SK-N-SH (cell line): Measurements from ENCODE around the gene GLRA3. TPM values are rescaled to one million over a fixed set of nuclear protein-coding genes. Genes with fewer than 3 reads are reported as not detected.

Source experiments
- CTCF ChIA-PET: fragments of 300-600, 350-600 bp; formaldehyde crosslinking; extraction: SDS; loops from one replicate; lab custom pipeline; 2021; lab: Yijun Ruan, JAX
- POLR2A ChIA-PET: fragments of 350-600 bp; sonication (Branson Sonifier 250); formaldehyde crosslinking; extraction: SDS; loops from one replicate; lab custom pipeline; 2020; ENCODE audit warnings: antibody characterized with exemption, inconsistent platforms; lab: Yijun Ruan, JAX
- DNase-seq: peaks from one replicate; pipeline ENCODE4 v3.0.0; 2012
- H2AFZ ChIP-seq: fragments of 200-600 bp; sonication (generic); 2 replicates; pipeline ENCODE4 v1.8.1; 2016; ENCODE audit warnings: antibody characterized with exemption, mild to moderate bottlenecking, low read depth
- H3F3A ChIP-seq: fragments of 200-600 bp; sonication (generic); replicated peaks from 2 replicates; pipeline ENCODE3; 2016; ENCODE audit warnings: antibody characterized with exemption, mild to moderate bottlenecking; ENCODE audit not compliant: insufficient read depth
- H3K27ac ChIP-seq, 2 experiments: fragments of 200-500 bp in 1 of 2; fragments of 200-600 bp in 1 of 2; sonication (Bioruptor generic) in 1 of 2; sonication (generic), shearing (Covaris generic) in 1 of 2; 2 replicates each; pipeline versions ENCODE4 v1.5.1 to v1.6.1; 2014 to 2016; ENCODE audit warnings: low read depth in 2 of 2, inconsistent platforms in 1 of 2, low read length in 1 of 2, mild to moderate bottlenecking in 1 of 2, mixed read lengths in 1 of 2
- H3K27me3 ChIP-seq: fragments of 200-600 bp; sonication (generic), shearing (Covaris generic); 2 replicates; pipeline ENCODE4 v1.6.1; 2016; ENCODE audit warnings: mixed run types; ENCODE audit not compliant: insufficient read depth
- H3K36me3 ChIP-seq, 2 experiments: fragments of 200-500 bp in 1 of 2; fragments of 200-600 bp in 1 of 2; sonication (Bioruptor generic) in 1 of 2; sonication (generic) in 1 of 2; replicated peaks in 1 of 2; 2 replicates each; pipeline versions ENCODE3 to v1.5.1; 2014 to 2016; ENCODE audit warnings: low read length in 1 of 2, mild to moderate bottlenecking in 1 of 2; ENCODE audit not compliant: insufficient read depth in 2 of 2, control insufficient read depth in 1 of 2
- H3K4me1 ChIP-seq, 2 experiments: fragments of 200-500 bp in 1 of 2; fragments of 200-600 bp in 1 of 2; sonication (Bioruptor generic) in 1 of 2; sonication (generic), shearing (Covaris generic) in 1 of 2; 2 replicates each; pipeline versions ENCODE4 v1.5.1 to v1.6.1; 2014 to 2016; ENCODE audit warnings: low read depth in 1 of 2, low read length in 1 of 2, mixed run types in 1 of 2; ENCODE audit not compliant: insufficient read depth in 2 of 2, control insufficient read depth in 1 of 2
- H3K4me2 ChIP-seq: fragments of 200-600 bp; sonication (generic), shearing (Covaris generic); 2 replicates; pipeline ENCODE4 v1.6.1; 2017; ENCODE audit warnings: mixed run types
- H3K4me3 ChIP-seq, 2 experiments: fragments of 200-500 bp in 1 of 2; fragments of 200-600 bp in 1 of 2; sonication (Bioruptor generic) in 1 of 2; sonication (generic), shearing (Covaris generic) in 1 of 2; 2 replicates each; pipeline versions ENCODE4 v1.5.1 to v1.8.1; 2014 to 2016; ENCODE audit warnings: low read depth in 2 of 2, inconsistent platforms in 1 of 2, low read length in 1 of 2, mild to moderate bottlenecking in 1 of 2, mixed read lengths in 1 of 2, moderate library complexity in 1 of 2
- H3K79me2 ChIP-seq: fragments of 200-600 bp; sonication (generic); 2 replicates; pipeline ENCODE4 v1.8.1; 2017; ENCODE audit warnings: mild to moderate bottlenecking; ENCODE audit not compliant: insufficient read depth
- H3K9ac ChIP-seq: fragments of 200-600 bp; sonication (generic); 2 replicates; pipeline ENCODE4 v1.6.1; 2017; ENCODE audit warnings: mixed run types
- H3K9me2 ChIP-seq: fragments of 200-600 bp; sonication (generic); 2 replicates; pipeline ENCODE4 v1.6.1; 2017; ENCODE audit warnings: mixed run types
- H3K9me3 ChIP-seq: fragments of 200-600 bp; sonication (generic); 2 replicates; pipeline ENCODE4 v1.6.1; 2017; ENCODE audit warnings: mixed run types, mild to moderate bottlenecking, moderate library complexity
- H4K20me1 ChIP-seq: fragments of 200-600 bp; sonication (generic); 2 replicates; pipeline ENCODE4 v1.6.1; 2017; ENCODE audit warnings: mild to moderate bottlenecking, mixed run types; ENCODE audit not compliant: insufficient read depth
- CHD2 ChIP-seq: fragments of 150-350 bp; IDR thresholded peaks from 2 replicates; pipeline ENCODE4 v1.6.1; 2018; ENCODE audit warnings: low read length; ENCODE audit not compliant: partially characterized antibody
- ELF1 ChIP-seq: IDR thresholded peaks from 2 replicates; pipeline ENCODE4 v1.4.0; 2012
- EP300 ChIP-seq, 2 experiments: IDR thresholded peaks; 2 replicates each; pipeline versions ENCODE4 v1.4.0 to v1.6.1; 2012; ENCODE audit warnings: borderline replicate concordance in 1 of 2, low read depth in 1 of 2, low read length in 1 of 2
- EZH2phosphoT487 ChIP-seq: fragments of 200-600 bp; sonication (generic); IDR thresholded peaks from 2 replicates; pipeline ENCODE4 v1.6.1; 2017; ENCODE audit warnings: low read depth, mixed run types, mild to moderate bottlenecking, antibody characterized with exemption, moderate library complexity, borderline replicate concordance
- FOSL2 ChIP-seq: IDR thresholded peaks from 2 replicates; pipeline ENCODE4 v1.4.0; 2012; ENCODE audit warnings: low read depth, mild to moderate bottlenecking, moderate library complexity, borderline replicate concordance
- FOXJ3 ChIP-seq: sonication (generic); formaldehyde crosslinking; IDR thresholded peaks from 2 replicates; pipeline ENCODE4 v1.5.1; 2020; ENCODE audit warnings: mild to moderate bottlenecking, missing genetic modification reagents
- JUND ChIP-seq: IDR thresholded peaks from 2 replicates; pipeline ENCODE4 v1.4.0; 2012
- MXI1 ChIP-seq: IDR thresholded peaks from 2 replicates; pipeline ENCODE4 v1.6.1; 2012; ENCODE audit warnings: mild to moderate bottlenecking, low read depth, low read length, improper control_type of control experiment
- NRF1 ChIP-seq: IDR thresholded peaks from 2 replicates; pipeline ENCODE4 v1.6.1; 2012; ENCODE audit warnings: low read depth, mild to moderate bottlenecking, low read length
- RCOR1 ChIP-seq: fragments of 150-350 bp; IDR thresholded peaks from 2 replicates; pipeline ENCODE4 v1.6.1; 2017; ENCODE audit warnings: antibody characterized with exemption, low read length
- REST ChIP-seq: IDR thresholded peaks from 2 replicates; pipeline ENCODE4 v1.6.1; 2012; ENCODE audit warnings: mild to moderate bottlenecking, low read depth, low read length, moderate library complexity
- RXRA ChIP-seq: IDR thresholded peaks from 2 replicates; pipeline ENCODE4 v1.4.0; 2012; ENCODE audit warnings: low read depth, mild to moderate bottlenecking, borderline replicate concordance
- SIN3A ChIP-seq: IDR thresholded peaks from 2 replicates; pipeline ENCODE4 v1.6.1; 2012; ENCODE audit warnings: low read depth, mild to moderate bottlenecking, low read length, moderate library complexity, borderline replicate concordance
- SMC3 ChIP-seq: IDR thresholded peaks from 2 replicates; pipeline ENCODE4 v1.6.1; 2012; ENCODE audit warnings: low read depth, low read length, improper control_type of control experiment
- TAF1 ChIP-seq: IDR thresholded peaks from 2 replicates; pipeline ENCODE4 v1.6.1; 2012; ENCODE audit warnings: low read depth, mild to moderate bottlenecking, low read length, moderate library complexity, borderline replicate concordance
- TCF12 ChIP-seq: IDR thresholded peaks from 2 replicates; pipeline ENCODE4 v1.4.0; 2012
- USF2 ChIP-seq: fragments of 150-350 bp; IDR thresholded peaks from 2 replicates; pipeline ENCODE4 v1.6.1; 2017; ENCODE audit warnings: antibody characterized with exemption, low read length, low read depth, borderline replicate concordance
- YY1 ChIP-seq: IDR thresholded peaks from 2 replicates; pipeline ENCODE4 v1.4.0; 2012; ENCODE audit warnings: low read depth, mild to moderate bottlenecking
- WGBS: methylation state at CpG from one replicate; pipeline ENCODE4 v1.1.6; 2017; ENCODE audit warnings: low lambda C conversion rate; 5-methylcytosine and 5-hydroxymethylcytosine counted together
- polyA plus RNA-seq, 3 experiments: library from polyadenylated mRNA; depleted of rRNA; stranded (reverse); fragments of >200 nt; gene quantifications; 2 replicates each; pipeline ENCODE4 v1.2.3, GENCODE V29; 2012
- TF ChIP-seq, protein P1 (sequence below): IDR thresholded peaks from 2 replicates; pipeline ENCODE4 v1.4.0; 2012; ENCODE audit warnings: low read depth
- TF ChIP-seq, protein P2 (sequence below): IDR thresholded peaks from 2 replicates; pipeline ENCODE4; 2012

GLRA3 gene
- polyA plus RNA-seq, 1 of the 3 experiments (the other 2 are of a cell fraction): not detected

DNA sequence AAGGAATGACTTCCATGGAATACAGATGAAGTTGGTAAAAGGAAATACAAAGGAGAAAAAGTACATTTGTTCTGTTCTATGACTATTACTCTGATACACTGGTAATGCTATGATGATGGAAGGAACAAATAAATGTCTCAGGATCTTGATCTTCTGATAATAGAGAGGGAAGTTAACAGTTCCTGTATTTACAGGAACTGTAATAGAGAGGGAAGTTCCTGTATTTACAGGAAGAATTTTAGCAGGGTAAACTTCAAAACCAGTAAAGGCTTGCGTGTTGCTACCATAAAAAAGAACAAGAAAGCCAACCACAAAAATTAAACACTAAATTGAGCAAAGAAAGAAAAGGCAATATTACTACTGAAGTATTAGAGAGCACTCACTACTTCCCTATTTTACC is 215.1 kb downstream of the GLRA3 start:
- Histone ChIP-seq H4K20me1 (no peaks in the 10 kb centered on the region), H3K4me3 (no peak overlapping the region), H3K79me2 (no peaks in the 10 kb centered on the region), H3K9ac (no peak overlapping the region), H3K27ac (no peak overlapping the region), H2AFZ (no peak overlapping the region), H3K4me2 (no peak overlapping the region), H3F3A (no peaks in the 10 kb centered on the region), H3K36me3 (no peaks in the 10 kb centered on the region), H3K9me3 (no peaks in the 10 kb centered on the region), H3K4me1 (no peaks in the 10 kb centered on the region), H3K27me3 (no peaks in the 10 kb centered on the region), H3K9me2 (no peaks in the 10 kb centered on the region)
- no peak for TF ChIP-seq YY1
- no peak for TF ChIP-seq USF2
- POLR2A ChIA-PET: no interaction called here
- 28% methylated on average over 1 of the region's 1 CpG for WGBS
- CTCF ChIA-PET: no interaction called here
- no peak for DNase-seq

- no peak overlapping the region for H3K4me3 ChIP-seq
- H3K36me3 ChIP-seq: no peaks in the 10 kb centered on the region
- no peak for DNase-seq
- ChIA-PET CTCF (no interaction called here), POLR2A (no interaction called here)
- no peak overlapping the region for H3K9ac ChIP-seq
- H4K20me1 ChIP-seq: no peaks in the 10 kb centered on the region
- no peaks in the 10 kb centered on the region for H3K9me2 ChIP-seq
- H3K79me2 ChIP-seq: no peaks in the 10 kb centered on the region
- H3F3A ChIP-seq: no peaks in the 10 kb centered on the region
- H3K27ac ChIP-seq: no peak overlapping the region
- no peaks in the 10 kb centered on the region for H3K27me3 ChIP-seq
- no peak overlapping the region for H3K4me2 ChIP-seq
- TF ChIP-seq, protein P1, sequence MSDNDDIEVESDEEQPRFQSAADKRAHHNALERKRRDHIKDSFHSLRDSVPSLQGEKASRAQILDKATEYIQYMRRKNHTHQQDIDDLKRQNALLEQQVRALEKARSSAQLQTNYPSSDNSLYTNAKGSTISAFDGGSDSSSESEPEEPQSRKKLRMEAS: no peak
- TF ChIP-seq USF2: no peak
- TF ChIP-seq RCOR1: no peak
- no peak for TF ChIP-seq JUND
- TF ChIP-seq YY1: no peak
- no peak for TF ChIP-seq EP300 (IDR thresholded peaks at IDR 0.05; ENCODE audit: borderline replicate concordance in 1 of 2, low read depth in 1 of 2, low read length in 1 of 2)
- no peak for TF ChIP-seq SMC3
- no peak for TF ChIP-seq RXRA
- no peak for TF ChIP-seq EZH2phosphoT487
- no peak for TF ChIP-seq SIN3A
- TF ChIP-seq TCF12: no peak
- no peak for TF ChIP-seq CHD2
- TF ChIP-seq NRF1: no peak
- TF ChIP-seq, protein P2, sequence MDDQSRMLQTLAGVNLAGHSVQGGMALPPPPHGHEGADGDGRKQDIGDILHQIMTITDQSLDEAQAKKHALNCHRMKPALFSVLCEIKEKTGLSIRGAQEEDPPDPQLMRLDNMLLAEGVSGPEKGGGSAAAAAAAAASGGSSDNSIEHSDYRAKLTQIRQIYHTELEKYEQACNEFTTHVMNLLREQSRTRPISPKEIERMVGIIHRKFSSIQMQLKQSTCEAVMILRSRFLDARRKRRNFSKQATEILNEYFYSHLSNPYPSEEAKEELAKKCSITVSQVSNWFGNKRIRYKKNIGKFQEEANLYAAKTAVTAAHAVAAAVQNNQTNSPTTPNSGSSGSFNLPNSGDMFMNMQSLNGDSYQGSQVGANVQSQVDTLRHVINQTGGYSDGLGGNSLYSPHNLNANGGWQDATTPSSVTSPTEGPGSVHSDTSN: no peak
- TF ChIP-seq ELF1: no peak
- TF ChIP-seq FOXJ3 (CRISPR knock-in tag): no peak
- TF ChIP-seq REST: no peak
- TF ChIP-seq MXI1: no peak
- no peak for TF ChIP-seq TAF1
- TF ChIP-seq FOSL2: no peak
- no peak overlapping the region for H2AFZ ChIP-seq
- no peaks in the 10 kb centered on the region for H3K4me1 ChIP-seq
- no peaks in the 10 kb centered on the region for H3K9me3 ChIP-seq
- WGBS: 7% methylated on average over 1 of the region's 1 CpG
Measured at GRCh38 chr4:174611792-174612191, 217.3 kb downstream of the GLRA3 start.
